GM12878 (cell line): ENCODE results near the gene LHFPL2.

Source experiments
- HCFC1 ChIP-seq: fragments of 150-350 bp; IDR thresholded peaks from 2 replicates; pipeline ENCODE4 v1.6.1; 2014; ENCODE audit warnings: low read length
- NR2F1 ChIP-seq: fragments of 450-650 bp; conservative IDR thresholded peaks from 2 replicates; pipeline ENCODE4 v1.6.1; 2017; ENCODE audit warnings: mild to moderate bottlenecking
- POLR2A ChIP-seq: IDR thresholded peaks from 2 replicates; pipeline ENCODE4 v1.6.1; 2011; ENCODE audit warnings: low read depth, mild to moderate bottlenecking, low read length
- ZBED1 ChIP-seq: IDR thresholded peaks from 2 replicates; pipeline ENCODE4 v1.6.1; 2016; ENCODE audit warnings: borderline replicate concordance

DNA sequence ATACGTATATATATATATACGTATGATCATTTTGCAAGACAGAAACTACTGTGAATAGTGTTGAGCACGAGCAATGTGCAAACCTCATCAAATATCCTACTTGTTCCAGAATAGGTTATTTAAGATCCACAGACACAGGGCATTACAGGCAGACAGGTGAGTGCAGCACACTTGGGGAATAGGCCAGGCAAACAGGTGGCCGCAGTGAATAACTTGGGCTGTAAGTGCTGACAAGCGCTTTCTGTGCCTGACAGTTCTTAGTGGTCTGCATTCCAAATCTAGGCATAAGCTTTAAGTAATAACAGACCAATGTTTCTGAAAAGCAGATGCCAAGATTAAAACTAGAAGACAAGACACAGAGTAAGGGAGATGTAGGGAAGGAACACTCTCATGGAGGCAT, 77.9 kb downstream of the LHFPL2 start:
- TF ChIP-seq POLR2A = no peak
- no peak for TF ChIP-seq HCFC1
- TF ChIP-seq NR2F1 = no peak
- TF ChIP-seq ZBED1 = no peak
